DND-41 (cell line): ENCODE measurements around the gene CCR7.

Source experiments
- ATAC-seq: fragments of 200-7000 bp; cut with Tn5 transposase; 3 replicates; pipeline ENCODE4 v1.9.1; 2021; ENCODE audit warnings: low read depth; ENCODE audit not compliant: insufficient read depth
- DNase-seq: peaks from one replicate; pipeline ENCODE4 v3.0.0-alpha.2; 2020
- H2AFZ ChIP-seq: 2 replicates; pipeline ENCODE4 v1.6.0; 2012; ENCODE audit warnings: low read depth, low read length
- H3K27ac ChIP-seq: 2 replicates; pipeline ENCODE4 v1.5.1; 2012; ENCODE audit warnings: low read length, inconsistent platforms
- H3K27me3 ChIP-seq: fragments of 200-600 bp; sonication (generic); 2 replicates; pipeline ENCODE4 v1.6.0; 2012; ENCODE audit warnings: low read length, mild to moderate bottlenecking, inconsistent platforms; ENCODE audit not compliant: insufficient read depth, poor library complexity
- H3K36me3 ChIP-seq: 2 replicates; pipeline ENCODE4 v1.5.1; 2012; ENCODE audit warnings: low read length, inconsistent platforms; ENCODE audit not compliant: insufficient read depth
- H3K4me1 ChIP-seq: 2 replicates; pipeline ENCODE4 v1.5.1; 2012; ENCODE audit warnings: mild to moderate bottlenecking, low read length; ENCODE audit not compliant: insufficient read depth
- H3K4me2 ChIP-seq: 2 replicates; pipeline ENCODE4 v1.6.0; 2012; ENCODE audit warnings: mild to moderate bottlenecking, moderate library complexity, low read length, inconsistent platforms; ENCODE audit not compliant: insufficient read depth
- H3K4me3 ChIP-seq, 2 experiments: fragments of 200-600 bp in 1 of 2; shearing (Covaris generic) in 1 of 2; 2 replicates each; pipeline ENCODE4 v1.5.1; 2012 to 2016; ENCODE audit warnings: inconsistent platforms in 2 of 2, low read length in 2 of 2, mild to moderate bottlenecking in 2 of 2, low read depth in 1 of 2, moderate library complexity in 1 of 2
- H3K79me2 ChIP-seq: 2 replicates; pipeline ENCODE4 v1.6.0; 2012; ENCODE audit warnings: low read length, inconsistent platforms; ENCODE audit not compliant: insufficient read depth
- H3K9ac ChIP-seq: 2 replicates; pipeline ENCODE4 v1.6.0; 2012; ENCODE audit warnings: low read depth, mild to moderate bottlenecking, inconsistent platforms, low read length, moderate library complexity
- H3K9me3 ChIP-seq: 2 replicates; pipeline ENCODE4 v1.5.1; 2012; ENCODE audit warnings: low read length, moderate library complexity, mild to moderate bottlenecking, inconsistent platforms; ENCODE audit not compliant: insufficient read depth, severe bottlenecking
- H4K20me1 ChIP-seq: 2 replicates; pipeline ENCODE4 v1.6.0; 2012; ENCODE audit warnings: low read length; ENCODE audit not compliant: insufficient read depth
- CTCF ChIP-seq: IDR thresholded peaks from 2 replicates; pipeline ENCODE4 v1.5.1; 2012; ENCODE audit warnings: borderline replicate concordance, low read length, moderate library complexity, mild to moderate bottlenecking; ENCODE audit not compliant: poor library complexity, severe bottlenecking; ENCODE audit errors: extremely low read depth
- EZH2 ChIP-seq: IDR thresholded peaks from 3 replicates; pipeline ENCODE4 v1.6.1; 2012; ENCODE audit warnings: borderline replicate concordance, low read depth, mild to moderate bottlenecking, moderate library complexity, low read length, inconsistent platforms; ENCODE audit not compliant: severe bottlenecking

The CCR7 gene

GRCh38 chr17:40553694-40554534 is 11.4 kb downstream of the CCR7 start:
- peak overlapping the region; percentile 51 for H3K4me2 ChIP-seq
- peak; percentile 83 for DNase-seq
- peaks cover 17% of the 10 kb centered on the region for H3K79me2 ChIP-seq
- H3K27me3 ChIP-seq, result no peaks in the 10 kb centered on the region
- peak overlapping the region in 1 of 2 experiments; percentile 34; a peak in 2 of 4 replicates for H3K4me3 ChIP-seq
- H4K20me1 ChIP-seq, result no peaks in the 10 kb centered on the region
- no peak for TF ChIP-seq EZH2
- no peak for TF ChIP-seq CTCF
- no peaks in the 10 kb centered on the region for H3K9me3 ChIP-seq
- peaks cover 96% of the 10 kb centered on the region for H3K4me1 ChIP-seq
- H3K9ac ChIP-seq, result peak overlapping the region; percentile 59
- peaks cover 8% of the 10 kb centered on the region; the same call in 1 of the 2 replicates for H3K36me3 ChIP-seq
- peak; percentile 52 for ATAC-seq
- H3K27ac ChIP-seq, result peak overlapping the region; percentile 96
- H2AFZ ChIP-seq, result peak overlapping the region; percentile 30

GRCh38 chr17:40552806-40553693 is 12.2 kb downstream of the CCR7 start:
- Histone ChIP-seq H3K79me2 (peaks cover 17% of the 10 kb centered on the region), H2AFZ (peak overlapping the region; percentile 11; the same call in 1 of the 2 replicates), H4K20me1 (no peaks in the 10 kb centered on the region), H3K9ac (peak overlapping the region; percentile 59), H3K27me3 (no peaks in the 10 kb centered on the region), H3K4me1 (peaks cover 96% of the 10 kb centered on the region), H3K4me3 (peak overlapping the region in 1 of 2 experiments; percentile 5; a peak in 1 of 4 replicates), H3K27ac (peak overlapping the region; percentile 96), H3K36me3 (peaks cover 8% of the 10 kb centered on the region; the same call in 1 of the 2 replicates), H3K4me2 (peak overlapping the region; percentile 51), H3K9me3 (no peaks in the 10 kb centered on the region)
- ATAC-seq, result no peak; the same call in 2 of the 3 replicates
- peak; percentile 3 for DNase-seq
- TF ChIP-seq CTCF (no peak), EZH2 (no peak)

- DNase-seq (peak; percentile 7), ATAC-seq (no peak)
- H3K4me1 ChIP-seq, result peaks cover 96% of the 10 kb centered on the region
- no peak overlapping the region for H3K9ac ChIP-seq
- H3K79me2 ChIP-seq, result peaks cover 17% of the 10 kb centered on the region
- H3K27ac ChIP-seq, result peak overlapping the region; percentile 96
- no peaks in the 10 kb centered on the region for H3K9me3 ChIP-seq
- H4K20me1 ChIP-seq, result no peaks in the 10 kb centered on the region
- H2AFZ ChIP-seq, result no peak overlapping the region
- no peak overlapping the region for H3K4me2 ChIP-seq
- no peak overlapping the region for H3K4me3 ChIP-seq
- TF ChIP-seq EZH2, result no peak
- no peak for TF ChIP-seq CTCF
- H3K27me3 ChIP-seq, result no peaks in the 10 kb centered on the region
- peaks cover 8% of the 10 kb centered on the region; the same call in 1 of the 2 replicates for H3K36me3 ChIP-seq
Measured at GRCh38 chr17:40551879-40552768, 13.1 kb downstream of the CCR7 start.
